ENCODE measurements around the gene DLD.
"Not testable (repeated sequence)": the region's sequence is repeated elsewhere in the genome, so short reads cannot be mapped to it uniquely, and the experiment has no call there.

DLD gene

DNA sequence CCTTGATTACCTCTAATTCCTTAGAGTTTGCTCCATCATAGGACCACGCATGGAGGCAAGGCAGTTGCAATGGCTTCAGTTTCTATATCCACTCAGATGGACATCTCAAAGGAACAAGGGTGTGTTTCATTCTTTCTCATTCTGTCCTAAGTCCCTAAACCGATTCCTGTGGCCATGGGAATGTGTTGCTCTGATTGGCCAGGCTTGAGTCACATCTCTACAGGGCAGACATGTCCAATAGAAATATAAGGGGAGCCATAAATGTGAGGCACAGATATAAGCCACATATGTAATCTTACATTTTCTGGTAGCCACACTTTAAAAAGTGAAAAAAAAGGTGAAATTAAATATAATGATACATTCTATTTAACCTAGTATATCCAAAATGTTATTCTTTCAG lies 16.9 kb upstream of the DLD start:
- DNase-seq (ENCODE audit: low read depth, low spot score): no peak

DNA sequence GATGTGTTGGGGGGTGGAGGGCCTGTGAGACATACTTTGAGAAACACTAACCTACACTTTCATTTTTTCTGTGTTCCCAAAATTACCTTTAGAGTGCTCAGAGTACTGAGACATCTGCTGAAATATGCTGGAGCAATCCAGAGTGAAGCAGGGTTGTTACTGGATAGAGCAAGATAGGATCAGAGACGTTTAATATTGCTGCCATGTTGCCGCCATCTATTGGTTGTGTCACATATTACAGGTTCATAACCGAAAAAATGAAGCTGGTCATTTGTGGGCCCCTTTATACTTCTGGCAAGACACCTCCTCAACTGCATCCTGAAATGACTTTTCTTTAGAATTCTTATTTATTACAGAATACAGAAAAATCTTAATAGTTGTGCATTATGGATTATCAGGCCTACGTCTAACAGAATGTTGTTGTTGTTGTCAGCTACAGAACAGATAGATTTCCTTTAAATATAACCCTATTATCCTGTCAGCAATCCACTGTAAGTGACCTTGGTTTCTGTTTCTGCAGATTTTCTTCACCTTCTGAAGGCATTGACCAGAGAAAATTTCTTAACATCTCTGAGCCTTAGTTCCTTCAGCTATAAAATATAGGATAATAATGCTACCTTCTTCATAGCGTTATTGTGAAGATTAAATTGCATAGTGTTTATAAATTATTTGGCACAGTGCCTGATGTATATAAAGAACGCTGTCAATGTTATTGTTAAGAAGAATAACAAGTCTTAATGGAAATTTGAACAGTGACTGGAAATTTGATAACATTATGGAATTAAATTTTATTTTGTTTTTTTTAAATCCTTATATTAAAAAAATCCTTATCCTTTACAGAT lies 16.2 kb upstream of the DLD start:
- DNase-seq (ENCODE audit: low read depth, low spot score): no peak

DNA sequence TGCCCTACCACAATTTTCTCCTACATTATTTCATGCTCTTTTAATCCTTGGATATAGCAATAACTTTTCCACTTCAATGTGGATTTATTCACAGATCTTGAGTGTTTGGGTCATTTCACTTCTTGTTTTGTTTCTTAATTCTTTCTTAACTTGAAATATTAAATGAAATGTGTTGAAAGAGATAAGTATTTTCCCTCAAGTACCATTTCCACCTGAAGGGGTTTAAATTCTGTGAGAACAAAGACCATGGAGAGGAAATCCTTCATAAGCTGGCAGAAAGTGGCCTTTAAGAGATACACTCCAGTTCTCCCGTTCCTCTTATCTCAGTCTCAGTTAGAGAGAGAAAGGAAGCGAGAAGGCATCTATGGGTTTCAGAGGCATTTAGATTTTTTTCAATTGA lies 14.1 kb upstream of the DLD start:
- no peak for DNase-seq (ENCODE audit: low read depth, low spot score)

DNA sequence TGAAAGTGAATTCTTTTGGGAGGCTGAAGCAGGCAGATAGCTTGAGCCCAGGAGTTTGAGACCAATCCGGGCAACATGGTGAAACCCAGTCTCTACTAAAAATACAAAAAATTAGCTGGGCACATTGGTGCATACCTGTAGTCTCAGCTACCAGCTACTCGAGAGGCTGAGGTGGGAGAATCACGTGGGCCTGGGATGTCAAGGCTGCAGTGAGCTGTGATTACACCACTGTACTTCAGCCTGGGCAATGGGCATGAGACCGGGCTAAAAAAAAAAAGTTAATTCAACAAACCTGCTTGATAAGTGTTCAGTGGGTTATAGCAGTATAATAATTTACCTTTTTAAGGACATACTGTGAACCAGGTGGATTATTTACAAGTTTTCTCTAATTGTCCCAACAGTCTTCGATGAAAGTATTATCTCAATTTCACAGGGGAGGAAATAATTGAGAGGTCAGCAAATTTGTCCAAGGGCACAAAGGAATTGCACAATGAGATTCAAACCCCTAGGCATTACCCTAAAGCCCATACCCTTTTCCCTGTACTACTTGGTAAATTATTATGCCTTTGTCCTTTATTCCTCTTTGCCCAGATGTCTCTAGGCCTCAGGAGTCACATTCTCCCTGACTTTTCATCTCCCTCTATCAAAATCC lies 13.1 kb upstream of the DLD start:
- DNase-seq (ENCODE audit: low read depth, low spot score): no peak

DNA sequence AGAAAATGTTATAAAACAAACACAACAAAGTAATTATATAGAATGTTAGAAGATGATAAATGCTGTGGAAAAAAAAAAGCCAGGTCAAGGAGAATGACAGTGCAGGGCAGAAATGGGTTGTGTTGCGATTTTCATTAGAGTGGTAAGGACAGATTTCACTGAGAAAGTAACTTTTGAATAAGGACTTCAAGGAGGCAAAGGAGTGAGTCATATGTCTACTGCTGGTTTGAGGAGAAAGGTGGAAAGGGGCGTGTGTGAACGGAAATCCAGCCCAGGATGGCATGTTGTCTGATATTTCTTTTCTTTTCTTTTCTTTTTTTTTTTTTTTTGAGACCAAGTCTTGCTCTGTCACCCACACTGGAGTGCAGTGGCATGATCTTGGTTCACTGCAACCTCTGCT lies 12.3 kb upstream of the DLD start:
- no peak for DNase-seq (ENCODE audit: low read depth, low spot score)

DNA sequence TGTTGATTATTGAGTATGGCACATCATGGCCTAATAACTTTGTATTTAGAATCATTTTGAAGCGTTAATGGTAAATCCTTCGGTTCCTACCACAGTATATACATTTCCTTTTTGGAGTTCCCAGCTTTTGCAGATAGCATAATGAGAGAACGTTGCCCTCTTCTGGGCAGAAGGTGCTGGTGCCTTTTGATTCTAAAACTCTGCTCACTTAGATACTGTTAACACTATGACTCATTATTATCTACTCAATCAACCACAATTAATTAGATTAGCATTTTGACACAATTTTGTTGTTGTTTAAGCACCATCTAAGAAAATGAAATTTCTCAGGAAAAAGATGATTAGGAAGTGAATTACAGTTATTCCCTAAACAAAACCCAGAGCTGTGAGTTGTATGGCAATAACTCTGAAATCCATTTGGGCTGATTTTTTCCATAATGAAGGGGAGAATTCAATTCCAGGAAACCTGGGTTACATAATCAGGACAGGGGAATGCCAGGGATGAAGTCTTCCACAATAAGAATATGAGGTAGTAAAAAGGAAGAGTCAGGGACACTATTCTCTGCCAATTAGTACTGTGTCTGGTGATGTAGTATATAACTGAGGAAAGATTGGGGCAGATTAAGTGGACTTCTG lies 11.5 kb upstream of the DLD start:
- no peak for DNase-seq (ENCODE audit: low read depth, low spot score)

DNA sequence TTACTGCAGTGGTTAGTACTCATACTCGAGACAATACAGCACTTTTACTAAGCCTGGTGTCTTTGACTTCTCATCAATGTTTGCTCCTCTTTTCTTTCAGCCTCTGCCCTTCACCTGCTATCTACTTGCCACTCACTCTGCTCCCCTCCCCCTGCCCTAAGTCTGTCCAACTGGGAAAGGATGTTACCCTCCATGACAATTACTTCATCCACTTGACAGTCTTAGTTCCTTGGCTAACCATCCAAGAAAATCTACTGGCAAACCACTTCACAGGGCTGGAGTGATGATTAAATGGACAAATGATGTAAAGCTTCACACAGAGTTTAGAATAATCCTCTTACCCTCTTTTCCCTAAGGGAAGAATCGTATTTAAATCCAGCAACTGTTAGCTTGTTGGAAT lies 8.2 kb upstream of the DLD start:
- no peak for DNase-seq (ENCODE audit: low read depth, low spot score)

DNA sequence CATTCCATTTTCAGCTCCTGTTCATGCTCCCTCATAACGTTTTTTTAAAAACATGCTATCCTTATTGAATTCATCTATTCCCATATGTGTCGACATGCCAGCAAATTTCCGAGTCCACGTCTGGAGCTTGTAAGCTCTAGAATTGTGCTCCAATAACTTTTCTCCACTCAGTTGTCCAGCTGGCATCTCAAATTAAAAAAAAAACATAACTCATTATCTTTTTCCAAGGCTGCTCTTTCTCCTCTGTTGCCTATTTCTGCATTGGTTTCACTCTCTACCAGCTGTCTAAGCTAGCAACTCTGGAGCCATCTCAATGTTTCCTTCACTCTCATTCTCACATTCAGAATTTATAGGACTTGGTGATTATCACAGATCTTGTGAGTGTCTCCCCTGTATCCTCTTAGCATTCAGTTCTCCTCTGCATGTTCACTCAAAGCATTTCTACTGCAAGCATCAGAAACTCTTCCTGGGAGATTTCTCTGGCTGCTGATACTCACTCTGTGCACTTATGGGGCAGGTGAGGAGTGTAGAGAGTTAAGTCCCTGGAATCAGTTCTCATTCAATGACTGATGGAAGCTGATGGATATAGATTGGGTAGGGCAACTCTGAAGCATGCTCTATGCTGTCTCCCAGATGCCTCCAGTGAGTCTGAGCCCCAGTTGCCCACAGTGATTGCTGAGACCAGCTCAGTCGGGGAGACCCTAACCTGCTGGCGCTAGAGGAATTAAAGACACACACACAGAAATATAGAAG lies 6.7 kb upstream of the DLD start:
- DNase-seq (ENCODE audit: low read depth, low spot score): no peak

DNA sequence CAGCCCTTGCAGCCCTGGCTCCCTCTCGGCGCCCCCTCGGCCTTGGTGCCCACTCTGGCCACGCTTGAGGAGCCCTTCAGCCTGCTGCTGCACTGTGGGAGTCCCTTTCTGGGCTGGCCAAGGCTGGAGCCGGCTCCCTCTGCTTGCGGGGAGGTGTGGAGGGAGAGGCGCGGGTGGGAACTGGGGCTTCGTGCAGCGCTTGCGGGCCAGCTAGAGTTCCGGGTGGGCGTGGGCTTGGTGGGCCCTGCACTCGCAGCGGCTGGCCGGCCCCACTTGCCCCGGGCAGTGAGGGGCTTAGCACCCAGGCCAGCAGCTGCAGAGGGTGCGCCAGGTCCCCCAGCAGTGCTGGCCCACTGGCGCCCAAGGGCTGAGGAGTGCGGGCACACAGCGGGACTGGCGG lies 3.2 kb upstream of the DLD start:
- not testable (repeated sequence) for DNase-seq (ENCODE audit: low read depth, low spot score)

DNA sequence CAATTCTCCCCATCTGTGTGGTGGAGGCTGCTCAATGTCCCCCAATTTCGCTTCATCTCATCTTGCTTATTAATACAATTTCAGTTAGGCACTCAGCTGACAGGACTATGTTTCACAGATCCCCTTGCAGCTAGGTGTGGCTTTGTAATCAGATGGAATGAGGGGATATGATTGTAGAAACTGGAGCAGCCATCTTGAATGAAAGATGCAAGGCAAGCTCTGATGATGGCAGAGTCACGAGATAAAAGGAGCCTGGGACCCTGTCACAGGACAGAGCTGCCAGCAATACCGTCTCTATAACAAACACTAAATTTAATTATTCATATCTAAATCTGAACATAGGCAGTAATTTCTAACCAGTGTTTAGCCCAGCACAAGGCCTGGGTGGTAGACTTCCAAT lies 991 bp upstream of the DLD start:
- no peak for DNase-seq (ENCODE audit: low read depth, low spot score)

DNA sequence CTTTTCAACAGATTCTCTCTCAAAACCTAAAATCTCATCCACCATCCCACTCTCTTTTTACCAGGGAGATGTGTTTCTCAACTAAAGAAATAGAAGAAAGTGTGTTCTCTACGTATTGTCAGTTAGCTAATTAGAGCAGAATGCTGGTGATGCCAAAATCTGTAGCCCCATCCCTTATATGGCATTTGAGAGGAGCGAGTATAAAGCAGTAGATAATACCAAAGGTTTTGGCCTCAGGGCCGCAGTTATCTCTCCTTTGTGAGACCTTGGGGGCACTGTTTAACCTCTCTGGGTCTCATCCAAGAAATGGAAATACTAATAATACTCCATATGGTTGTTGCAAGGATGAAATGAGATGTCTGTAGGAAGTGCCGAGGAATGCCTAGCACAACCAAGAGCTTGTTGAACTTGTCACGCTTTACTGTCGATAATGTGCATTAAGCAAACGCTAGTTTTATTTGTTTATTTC lies 456 bp upstream of the DLD start:
- DNase-seq (ENCODE audit: low read depth, low spot score): no peak

DNA sequence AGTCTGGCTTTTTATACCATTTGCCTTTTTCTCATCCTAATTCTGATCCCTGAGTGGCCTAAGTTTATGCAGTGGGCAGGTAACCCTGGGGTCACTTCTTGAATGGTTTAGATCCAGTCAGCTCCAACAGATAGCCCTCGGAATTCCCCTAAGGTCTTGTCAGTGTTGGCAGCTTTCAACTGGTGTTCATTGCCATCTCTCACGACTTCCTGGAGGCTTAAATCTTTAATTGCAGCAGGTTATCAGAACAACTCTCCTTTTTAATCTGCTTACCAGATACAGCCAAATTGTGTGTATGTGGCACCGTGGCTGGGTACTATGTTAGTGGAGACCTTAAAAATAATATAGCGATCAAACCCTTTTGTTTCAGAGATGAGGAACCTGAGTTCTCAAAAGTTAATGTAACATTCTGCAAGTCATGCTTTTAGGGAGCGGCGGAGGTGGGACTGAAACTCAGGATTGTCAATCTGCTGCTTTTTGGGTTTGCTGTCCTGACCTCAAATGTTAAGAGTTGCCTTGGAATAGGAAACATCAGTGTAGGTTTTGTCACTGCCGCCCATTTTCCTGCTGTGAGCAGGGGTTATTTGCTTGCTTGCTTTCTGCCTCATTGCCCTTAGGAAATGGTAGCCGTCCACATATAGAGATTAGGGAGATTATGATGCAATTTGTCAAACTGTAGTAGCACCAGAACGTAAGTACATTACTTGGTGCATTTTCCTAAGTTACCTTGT lies 818 bp downstream of the DLD start:
- no peak for DNase-seq (ENCODE audit: low read depth, low spot score)

DNA sequence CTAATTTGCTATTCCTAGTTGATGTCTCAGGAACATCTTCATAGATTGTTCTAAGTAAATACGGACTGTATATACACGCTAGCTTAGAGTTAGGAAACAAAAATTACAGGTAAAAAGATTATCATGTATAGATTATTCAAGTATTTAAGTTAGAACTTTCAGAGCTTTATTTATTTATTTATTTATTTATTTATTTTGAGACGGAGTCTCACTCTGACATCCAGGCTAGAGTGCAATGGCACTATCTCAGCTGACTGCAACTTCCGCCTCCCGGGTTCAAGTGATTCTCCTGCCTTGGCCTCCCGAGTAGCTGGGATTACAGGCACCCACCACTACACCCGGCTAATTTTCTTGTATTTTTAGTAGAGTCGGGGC lies 1.4 kb downstream of the DLD start:
- not testable (repeated sequence) for DNase-seq (ENCODE audit: low read depth, low spot score)

DNA sequence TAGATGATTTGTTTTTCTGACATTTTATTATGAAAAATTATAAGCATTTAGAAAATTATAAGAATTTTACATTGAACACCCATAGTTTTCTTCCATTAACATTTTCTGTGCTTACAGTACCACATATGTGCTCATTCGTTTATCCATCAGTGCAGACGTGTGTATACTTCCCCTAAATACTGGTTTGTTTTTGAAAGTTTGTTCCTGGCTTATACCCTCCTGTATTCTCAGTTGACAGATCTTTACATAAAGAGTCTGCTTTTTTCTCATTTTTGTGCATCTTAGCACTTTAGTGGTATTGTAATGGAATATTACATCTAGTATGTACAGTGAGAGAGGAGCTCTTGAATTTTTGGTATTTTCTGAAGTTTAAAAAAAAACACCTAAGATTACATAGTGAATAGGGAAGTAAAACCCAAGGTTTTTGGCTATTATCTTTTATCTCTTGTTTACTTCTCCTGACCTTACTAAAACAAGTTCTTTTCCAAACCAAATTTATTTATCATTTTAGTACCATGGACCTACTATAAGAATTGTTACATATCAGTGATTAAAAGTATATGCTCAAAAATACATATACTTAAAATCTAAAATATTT lies 8.1 kb downstream of the DLD start:
- DNase-seq (ENCODE audit: low read depth, low spot score): no peak

DNA sequence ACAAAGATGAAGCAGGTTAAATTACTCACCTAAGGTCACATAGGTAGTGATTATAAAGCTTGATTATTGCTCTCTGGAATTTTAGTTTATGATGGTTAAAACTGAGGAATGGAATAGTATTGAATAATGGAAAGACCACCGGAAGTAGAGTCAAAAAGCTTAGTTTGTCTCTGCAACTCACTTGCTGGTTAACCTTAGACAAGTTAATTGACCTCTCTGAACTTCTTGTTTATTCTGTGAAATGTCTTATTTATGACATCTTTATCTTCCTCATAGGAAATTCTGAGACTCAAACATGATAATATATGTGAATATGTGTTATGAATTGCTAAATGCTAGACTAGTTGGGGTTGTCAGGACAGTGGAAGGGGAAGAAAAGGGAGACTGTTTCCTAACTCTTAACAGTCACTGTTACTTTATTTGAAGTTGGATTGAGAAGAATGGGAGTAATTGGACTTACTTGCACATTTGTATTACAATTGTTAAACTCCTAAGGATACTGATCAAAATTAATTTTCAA lies 9.6 kb downstream of the DLD start:
- DNase-seq (ENCODE audit: low read depth, low spot score): no peak

DNA sequence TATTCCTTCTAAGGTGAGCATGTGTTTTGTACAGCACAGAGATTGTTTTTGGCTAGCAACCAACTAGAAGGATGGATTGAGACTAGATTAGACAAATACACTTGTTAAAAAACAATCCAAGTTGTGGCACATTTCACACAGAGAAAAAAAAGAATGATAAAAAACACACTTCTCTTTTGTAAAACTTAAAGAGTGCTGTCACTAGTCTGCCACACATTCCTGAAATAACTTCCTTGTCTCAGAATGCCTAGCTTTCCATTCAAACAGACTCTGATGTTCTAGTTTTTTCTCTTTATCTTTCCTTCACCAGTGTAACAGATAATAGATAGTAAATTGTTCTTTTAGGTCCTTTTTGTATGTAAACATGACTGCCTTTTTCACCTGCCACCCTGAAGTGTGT lies 11.4 kb downstream of the DLD start:
- DNase-seq (ENCODE audit: low read depth, low spot score): no peak

DNA sequence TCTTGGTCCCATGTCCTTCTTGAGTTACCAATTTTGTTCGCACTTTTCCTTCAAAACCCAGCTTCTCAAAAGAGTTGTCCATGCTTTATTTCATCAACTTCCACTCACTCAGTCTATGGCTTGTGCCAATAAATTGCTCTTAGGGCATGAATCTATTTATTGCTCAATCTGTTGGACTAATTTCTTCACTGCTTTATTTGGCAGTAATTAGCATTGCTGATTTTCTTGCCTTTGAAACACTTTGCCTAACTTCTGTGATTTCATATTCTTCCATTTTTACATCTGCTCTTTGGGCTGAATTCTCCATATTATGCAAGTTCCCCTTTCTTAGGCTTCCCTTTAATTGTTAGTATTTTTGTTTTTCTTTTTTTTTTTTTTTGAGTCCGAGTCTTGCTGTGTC lies 16.8 kb downstream of the DLD start:
- no peak for DNase-seq (ENCODE audit: low read depth, low spot score)

DNA sequence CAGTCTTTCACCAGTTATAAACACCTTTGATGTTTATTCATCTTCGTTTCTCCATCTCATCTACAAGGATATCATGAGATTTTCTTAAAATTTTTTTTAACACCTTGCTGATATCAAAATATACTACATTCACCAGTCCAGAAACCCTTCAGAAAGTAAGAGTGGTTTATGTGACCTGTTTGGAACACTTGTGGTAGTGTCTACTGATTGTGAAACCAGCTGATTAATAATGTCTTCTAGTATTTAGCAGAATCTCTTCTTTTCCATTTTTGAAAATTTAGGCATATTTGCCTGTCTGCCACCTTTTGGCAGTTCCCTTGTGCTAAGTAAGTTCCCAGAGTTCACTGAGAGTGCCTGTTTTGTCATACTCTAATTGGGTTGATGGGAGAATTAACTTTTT lies 18.5 kb downstream of the DLD start:
- no peak for DNase-seq (ENCODE audit: low read depth, low spot score)

DNA sequence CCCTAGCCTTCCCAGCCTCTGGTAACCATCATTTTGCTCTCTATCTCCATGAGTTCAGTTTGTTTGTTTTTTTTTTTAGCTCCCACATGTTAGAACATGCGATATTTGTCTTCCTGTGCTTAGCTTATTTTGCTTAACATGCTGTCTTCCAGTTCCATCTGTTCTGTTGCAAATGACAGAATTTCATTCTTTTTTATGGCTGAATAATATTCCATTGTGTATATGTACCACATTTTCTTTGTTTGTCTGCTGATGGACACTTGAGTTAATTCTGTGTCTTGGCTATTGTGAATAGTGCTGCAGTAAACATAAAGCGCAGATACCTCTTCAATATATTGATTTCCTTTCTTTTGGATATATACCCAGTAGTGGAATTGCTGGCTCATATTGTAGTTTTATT lies 21.0 kb downstream of the DLD start:
- DNase-seq (ENCODE audit: low read depth, low spot score): no peak

DNA sequence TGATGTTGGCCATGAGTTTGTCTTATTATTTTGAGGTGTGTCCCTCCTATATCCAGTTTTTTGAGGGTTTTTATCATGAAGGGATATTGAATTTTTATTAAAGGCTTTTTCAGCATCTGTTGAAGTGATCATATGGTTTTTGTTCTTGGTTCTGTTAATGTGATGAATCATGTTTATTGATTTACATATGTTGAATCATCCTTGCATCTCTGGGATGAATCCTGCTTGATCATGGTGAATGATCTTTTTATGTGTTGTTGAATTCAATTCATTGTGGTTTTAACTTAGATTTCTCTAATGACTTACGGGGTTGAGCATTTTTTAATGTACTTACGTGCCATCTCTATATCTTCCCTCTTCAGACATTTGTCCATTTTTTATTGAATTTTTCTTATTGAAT lies 22.9 kb downstream of the DLD start:
- no peak for DNase-seq (ENCODE audit: low read depth, low spot score)

DNA sequence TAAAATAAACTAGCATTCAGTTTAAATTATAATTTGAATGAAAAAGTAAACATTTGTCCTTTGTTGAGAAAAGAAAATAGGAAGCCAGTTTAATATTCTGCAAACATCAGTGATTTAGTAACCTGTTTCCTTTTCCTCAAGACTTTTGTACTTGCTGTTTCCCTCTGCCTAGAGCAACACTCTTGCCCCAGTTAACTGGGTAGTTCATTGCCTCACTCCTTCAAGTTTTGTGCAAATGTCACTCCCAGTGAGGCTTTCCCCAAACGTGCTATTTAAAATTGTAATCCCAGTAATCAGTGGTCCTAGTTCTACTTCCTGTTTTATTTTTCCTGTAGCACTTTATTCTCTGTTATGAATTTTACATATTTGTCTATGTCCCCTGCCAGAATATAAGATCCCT lies 23.8 kb downstream of the DLD start:
- no peak for DNase-seq (ENCODE audit: low read depth, low spot score)

Data from activated naive CD8-positive, alpha-beta T cell treated with anti-CD3 and anti-CD28 coated beads, Interleukin-2, amount 50 U/mL, for 16 hours (primary cell).